Measurements from ENCODE around the gene FAM228A. TPM values are rescaled to one million over a fixed set of nuclear protein-coding genes. Genes with fewer than 3 reads are reported as not detected.

FAM228A gene
- total RNA-seq, 1 donor from 2014 or later, result not detected

DNA sequence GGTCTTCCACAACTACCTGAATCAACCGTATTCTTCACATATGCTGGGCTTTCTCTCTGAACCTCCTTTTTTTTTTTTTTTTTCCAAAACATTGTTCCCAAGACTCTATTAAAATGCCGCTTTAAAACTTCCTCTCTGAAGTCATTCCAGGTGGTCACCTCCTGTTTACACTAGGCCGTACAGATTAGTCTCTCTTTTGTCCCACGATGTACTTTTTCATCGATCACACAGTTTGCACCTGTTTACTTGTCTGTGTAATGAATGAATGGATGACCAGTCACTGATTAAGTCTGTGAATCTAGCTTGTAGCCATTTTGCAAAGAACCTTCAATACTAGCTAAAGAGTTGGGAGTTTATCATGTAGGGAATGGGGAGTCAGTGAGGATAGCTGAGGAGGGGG lies 16.7 kb upstream of the FAM228A start:
- no peaks in the 10 kb centered on the region for H3F3A ChIP-seq (ENCODE audit: low read depth)
- no peaks in the 10 kb centered on the region for H3K4me1 ChIP-seq
- no peak overlapping the region for H3K9ac ChIP-seq
- H4K20me1 ChIP-seq (ENCODE audit: low read depth), result no peaks in the 10 kb centered on the region
- Mint-ChIP-seq H3K36me3 (peaks cover 11% of the 10 kb centered on the region), H3K4me1 (no peaks in the 10 kb centered on the region), H3K27me3 (ENCODE audit: insufficient read depth, low read depth) (peaks cover 5% of the 10 kb centered on the region), H3K9me3 (peaks cover 12% of the 10 kb centered on the region), H3K4me3 (no peak overlapping the region), H3K27ac (no peak overlapping the region)
- no peak for DNase-seq (ENCODE audit: low spot score)
- H3K9me3 ChIP-seq (ENCODE audit: low read depth), result peaks cover 8% of the 10 kb centered on the region
- H3K79me2 ChIP-seq (ENCODE audit: low read depth), result no peaks in the 10 kb centered on the region
- H2AFZ ChIP-seq (replicated peaks), result no peak overlapping the region
- H3K36me3 ChIP-seq, result peaks cover 3% of the 10 kb centered on the region
- TF ChIP-seq, protein P1, sequence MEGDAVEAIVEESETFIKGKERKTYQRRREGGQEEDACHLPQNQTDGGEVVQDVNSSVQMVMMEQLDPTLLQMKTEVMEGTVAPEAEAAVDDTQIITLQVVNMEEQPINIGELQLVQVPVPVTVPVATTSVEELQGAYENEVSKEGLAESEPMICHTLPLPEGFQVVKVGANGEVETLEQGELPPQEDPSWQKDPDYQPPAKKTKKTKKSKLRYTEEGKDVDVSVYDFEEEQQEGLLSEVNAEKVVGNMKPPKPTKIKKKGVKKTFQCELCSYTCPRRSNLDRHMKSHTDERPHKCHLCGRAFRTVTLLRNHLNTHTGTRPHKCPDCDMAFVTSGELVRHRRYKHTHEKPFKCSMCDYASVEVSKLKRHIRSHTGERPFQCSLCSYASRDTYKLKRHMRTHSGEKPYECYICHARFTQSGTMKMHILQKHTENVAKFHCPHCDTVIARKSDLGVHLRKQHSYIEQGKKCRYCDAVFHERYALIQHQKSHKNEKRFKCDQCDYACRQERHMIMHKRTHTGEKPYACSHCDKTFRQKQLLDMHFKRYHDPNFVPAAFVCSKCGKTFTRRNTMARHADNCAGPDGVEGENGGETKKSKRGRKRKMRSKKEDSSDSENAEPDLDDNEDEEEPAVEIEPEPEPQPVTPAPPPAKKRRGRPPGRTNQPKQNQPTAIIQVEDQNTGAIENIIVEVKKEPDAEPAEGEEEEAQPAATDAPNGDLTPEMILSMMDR (IDR thresholded peaks at IDR 0.05), result no peak
- TF ChIP-seq EZH2phosphoT487 (IDR thresholded peaks at IDR 0.05), result no peak
- TF ChIP-seq EZH2 (IDR thresholded peaks at IDR 0.05), result no peak
- H3K4me3 ChIP-seq, result no peak overlapping the region
- no peaks in the 10 kb centered on the region for H3K27me3 ChIP-seq
- no peak overlapping the region for H3K27ac ChIP-seq
- no peak overlapping the region for H3K4me2 ChIP-seq

DNA sequence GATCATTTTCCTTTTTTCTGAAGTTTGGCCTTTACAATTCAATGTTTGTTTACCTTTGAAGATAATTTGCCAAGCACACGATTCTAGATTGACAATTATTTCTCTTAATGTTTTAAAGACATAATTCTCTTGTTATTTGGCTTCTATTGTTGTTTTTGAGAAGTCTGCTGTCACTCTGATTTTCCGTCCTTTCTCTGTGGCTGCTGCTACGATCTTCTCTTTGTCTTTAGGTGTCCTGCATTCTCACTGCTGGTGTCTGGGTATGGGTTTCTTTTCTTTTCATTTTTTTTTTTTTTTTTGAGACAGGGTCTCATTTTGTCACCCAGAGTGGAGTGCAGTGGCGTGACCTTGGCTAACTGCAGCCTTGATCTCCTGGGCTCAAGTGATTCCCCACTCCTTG lies 15.1 kb upstream of the FAM228A start:
- no peaks in the 10 kb centered on the region for H3K4me1 Mint-ChIP-seq
- H3K27ac ChIP-seq, result no peak overlapping the region
- no peaks in the 10 kb centered on the region for H3K4me1 ChIP-seq
- no peaks in the 10 kb centered on the region for H3K27me3 ChIP-seq
- no peaks in the 10 kb centered on the region for H3F3A ChIP-seq (ENCODE audit: low read depth)
- no peaks in the 10 kb centered on the region for H3K79me2 ChIP-seq (ENCODE audit: low read depth)
- H3K36me3 Mint-ChIP-seq, result peaks cover 11% of the 10 kb centered on the region
- H3K36me3 ChIP-seq, result peaks cover 3% of the 10 kb centered on the region
- H3K4me3 ChIP-seq, result no peak overlapping the region
- peaks cover 12% of the 10 kb centered on the region for H3K9me3 Mint-ChIP-seq
- no peak overlapping the region for H3K27ac Mint-ChIP-seq
- DNase-seq (ENCODE audit: low spot score), result no peak
- TF ChIP-seq EZH2phosphoT487 (IDR thresholded peaks at IDR 0.05) (no peak), EZH2 (IDR thresholded peaks at IDR 0.05) (no peak)
- TF ChIP-seq, protein P1 (IDR thresholded peaks at IDR 0.05), result no peak
- H3K4me2 ChIP-seq, result no peak overlapping the region
- H3K4me3 Mint-ChIP-seq, result no peak overlapping the region
- H3K9me3 ChIP-seq (ENCODE audit: low read depth), result peaks cover 8% of the 10 kb centered on the region
- H2AFZ ChIP-seq (replicated peaks), result no peak overlapping the region
- H3K27me3 Mint-ChIP-seq (ENCODE audit: insufficient read depth, low read depth), result peaks cover 5% of the 10 kb centered on the region
- H3K9ac ChIP-seq, result no peak overlapping the region
- H4K20me1 ChIP-seq (ENCODE audit: low read depth), result no peaks in the 10 kb centered on the region

DNA sequence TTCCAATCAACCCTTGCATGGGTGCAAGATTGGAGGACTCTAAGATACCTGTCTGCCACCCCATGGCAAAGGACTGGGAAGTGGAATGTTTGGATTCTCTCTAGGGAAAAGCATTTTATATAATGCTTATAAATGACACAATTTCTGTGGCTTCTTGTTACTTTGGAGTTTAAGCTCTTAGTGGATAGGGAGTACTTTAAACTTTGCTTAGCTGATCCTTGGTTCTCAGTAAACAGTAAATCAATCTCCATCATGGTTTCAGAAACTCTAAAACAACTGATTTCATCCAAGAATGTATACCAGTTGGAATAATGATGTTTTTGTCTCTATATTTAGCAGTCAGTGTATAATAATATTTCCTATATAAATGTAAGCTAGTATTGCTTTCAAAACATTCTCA lies 14.1 kb upstream of the FAM228A start:
- Mint-ChIP-seq H3K27me3 (ENCODE audit: insufficient read depth, low read depth) (peaks cover 5% of the 10 kb centered on the region), H3K9me3 (peaks cover 12% of the 10 kb centered on the region), H3K4me3 (no peak overlapping the region), H3K27ac (no peak overlapping the region), H3K36me3 (peaks cover 11% of the 10 kb centered on the region), H3K4me1 (no peaks in the 10 kb centered on the region)
- Histone ChIP-seq H3K27me3 (no peaks in the 10 kb centered on the region), H3K79me2 (ENCODE audit: low read depth) (no peaks in the 10 kb centered on the region), H3K9ac (no peak overlapping the region), H4K20me1 (ENCODE audit: low read depth) (no peaks in the 10 kb centered on the region), H3F3A (ENCODE audit: low read depth) (no peaks in the 10 kb centered on the region), H3K4me2 (no peak overlapping the region), H3K9me3 (ENCODE audit: low read depth) (peaks cover 8% of the 10 kb centered on the region), H3K36me3 (peaks cover 3% of the 10 kb centered on the region), H3K27ac (no peak overlapping the region), H3K4me3 (no peak overlapping the region), H3K4me1 (no peaks in the 10 kb centered on the region), H2AFZ (replicated peaks) (no peak overlapping the region)
- TF ChIP-seq, protein P1 (IDR thresholded peaks at IDR 0.05), result no peak
- TF ChIP-seq EZH2phosphoT487 (IDR thresholded peaks at IDR 0.05), result no peak
- no peak for TF ChIP-seq EZH2 (IDR thresholded peaks at IDR 0.05)
- DNase-seq (ENCODE audit: low spot score), result no peak
